ENCODE data around the gene KIAA1614. TPM values are rescaled to one million over a fixed set of nuclear protein-coding genes. Genes with fewer than 3 reads are reported as not detected.

The KIAA1614 gene
- total RNA-seq, 1 donor from 2014 or later: 13.0 TPM

GRCh38 chr1:180936110-180937011 lies 23.7 kb downstream of the KIAA1614 start:
- Histone ChIP-seq H3K27ac (no peak overlapping the region), H3K9me3 (no peaks in the 10 kb centered on the region), H3K27me3 (no peaks in the 10 kb centered on the region), H3K4me1 (no peaks in the 10 kb centered on the region), H3K4me3 (no peak overlapping the region), H3K36me3 (peaks cover 0 to 17% of the 10 kb centered on the region in 2 donors)
- no peak for DNase-seq (ENCODE audit: extremely low spot score in 2 of 2)
- TF ChIP-seq POLR2AphosphoS5 (IDR thresholded peaks at IDR 0.05; ENCODE audit: insufficient read depth in 1 of 2, low read depth in 1 of 2): no peak
- TF ChIP-seq CTCF (IDR thresholded peaks at IDR 0.05): no peak
- no peak for TF ChIP-seq POLR2A (IDR thresholded peaks at IDR 0.05)
- intact Hi-C loops (cut with DNase I): no loop called here

GRCh38 chr1:180937012-180937372 lies 24.3 kb downstream of the KIAA1614 start:
- Histone ChIP-seq H3K27ac (no peak overlapping the region), H3K36me3 (peaks cover 0 to 17% of the 10 kb centered on the region in 2 donors), H3K4me1 (no peaks in the 10 kb centered on the region), H3K27me3 (no peaks in the 10 kb centered on the region), H3K4me3 (no peak overlapping the region), H3K9me3 (no peaks in the 10 kb centered on the region)
- no peak for TF ChIP-seq POLR2AphosphoS5 (IDR thresholded peaks at IDR 0.05; ENCODE audit: insufficient read depth in 1 of 2, low read depth in 1 of 2)
- no peak for TF ChIP-seq CTCF (IDR thresholded peaks at IDR 0.05)
- TF ChIP-seq POLR2A (IDR thresholded peaks at IDR 0.05): no peak
- DNase-seq (ENCODE audit: extremely low spot score in 2 of 2): no peak
- intact Hi-C loops (cut with DNase I): no loop called here

GRCh38 chr1:180937624-180938225 lies 25.0 kb downstream of the KIAA1614 start:
- intact Hi-C loops (cut with DNase I): no loop called here
- Histone ChIP-seq H3K9me3 (no peaks in the 10 kb centered on the region), H3K4me1 (no peaks in the 10 kb centered on the region), H3K27me3 (no peaks in the 10 kb centered on the region), H3K36me3 (peaks cover 0 to 17% of the 10 kb centered on the region in 2 donors), H3K27ac (no peak overlapping the region), H3K4me3 (no peak overlapping the region)
- no peak for DNase-seq (ENCODE audit: extremely low spot score in 2 of 2)
- TF ChIP-seq POLR2AphosphoS5 (IDR thresholded peaks at IDR 0.05; ENCODE audit: insufficient read depth in 1 of 2, low read depth in 1 of 2) (no peak), CTCF (IDR thresholded peaks at IDR 0.05) (no peak), POLR2A (IDR thresholded peaks at IDR 0.05) (no peak)

- TF ChIP-seq POLR2A (IDR thresholded peaks at IDR 0.05): no peak
- TF ChIP-seq POLR2AphosphoS5 (IDR thresholded peaks at IDR 0.05; ENCODE audit: insufficient read depth in 1 of 2, low read depth in 1 of 2): no peak
- no peak for TF ChIP-seq CTCF (IDR thresholded peaks at IDR 0.05)
- H3K9me3 ChIP-seq: no peaks in the 10 kb centered on the region
- no peak for DNase-seq (ENCODE audit: extremely low spot score in 2 of 2)
- no peaks in the 10 kb centered on the region for H3K27me3 ChIP-seq
- H3K4me1 ChIP-seq: no peaks in the 10 kb centered on the region
- H3K27ac ChIP-seq: no peak overlapping the region
- no peak overlapping the region for H3K4me3 ChIP-seq
- intact Hi-C loops (cut with DNase I): no loop called here
- H3K36me3 ChIP-seq: peaks cover 0 to 24% of the 10 kb centered on the region in 2 donors
Measured at GRCh38 chr1:180939073-180939710, 26.5 kb downstream of the KIAA1614 start.

All from vagina (tissue), 2 donors.